H9 (cell line): ENCODE results near the gene NUDT8. TPM values are rescaled to one million over a fixed set of nuclear protein-coding genes. Genes with fewer than 3 reads are reported as not detected.

Experiments
- DNase-seq: peaks from one replicate; pipeline ENCODE4 v3.0.0-alpha.2; 2017
- H2AFZ ChIP-seq: one replicate; pipeline ENCODE4 v1.6.1; 2013; ENCODE audit warnings: mild to moderate bottlenecking, low read length, control low read depth, moderate library complexity
- H2AK5ac ChIP-seq: 2 replicates; pipeline ENCODE4 v1.6.1; 2013; ENCODE audit warnings: low read length, control low read depth, mixed read lengths; ENCODE audit not compliant: insufficient read length
- H2BK120ac ChIP-seq: one replicate; pipeline ENCODE4 v1.6.1; 2013; ENCODE audit warnings: low read depth, mild to moderate bottlenecking, low read length, control low read depth, inconsistent platforms; ENCODE audit not compliant: poor library complexity, severe bottlenecking
- H2BK12ac ChIP-seq: 2 replicates; pipeline ENCODE4 v1.6.1; 2013; ENCODE audit warnings: low read length, control low read depth, mixed read lengths, low read depth; ENCODE audit not compliant: insufficient read length
- H2BK15ac ChIP-seq: 2 replicates; pipeline ENCODE4 v1.6.1; 2013; ENCODE audit warnings: low read depth, low read length, control low read depth
- H2BK20ac ChIP-seq: one replicate; pipeline ENCODE4 v1.6.1; 2013; ENCODE audit warnings: low read depth, mild to moderate bottlenecking, low read length, control low read depth, inconsistent platforms; ENCODE audit not compliant: poor library complexity, severe bottlenecking
- H2BK5ac ChIP-seq: 2 replicates; pipeline ENCODE4 v1.6.1; 2013; ENCODE audit warnings: low read length, control low read depth, mixed read lengths; ENCODE audit not compliant: insufficient read length
- H3K14ac ChIP-seq: 2 replicates; pipeline ENCODE4 v1.6.1; 2013; ENCODE audit warnings: low read length, control low read depth; ENCODE audit not compliant: insufficient read depth
- H3K18ac ChIP-seq: 2 replicates; pipeline ENCODE4 v1.6.1; 2013; ENCODE audit warnings: low read depth, mild to moderate bottlenecking, mixed read lengths, low read length, control low read depth; ENCODE audit not compliant: insufficient read length
- H3K23ac ChIP-seq: 2 replicates; pipeline ENCODE4 v1.6.1; 2013; ENCODE audit warnings: low read length, control low read depth, mixed read lengths, low read depth; ENCODE audit not compliant: insufficient read length
- H3K23me2 ChIP-seq: 2 replicates; pipeline ENCODE4 v1.6.1; 2013; ENCODE audit warnings: low read depth, mild to moderate bottlenecking, mixed read lengths, low read length, control low read depth; ENCODE audit not compliant: insufficient read length, poor library complexity, severe bottlenecking
- H3K27ac ChIP-seq: 2 replicates; pipeline ENCODE4 v1.5.1; 2013; ENCODE audit warnings: low read length, control low read depth, mixed read lengths, low read depth; ENCODE audit not compliant: insufficient read length
- H3K27me3 ChIP-seq: 2 replicates; pipeline ENCODE4 v1.6.1; 2013; ENCODE audit warnings: low read length, control low read depth, inconsistent platforms; ENCODE audit not compliant: insufficient read depth
- H3K4ac ChIP-seq: 2 replicates; pipeline ENCODE4 v1.6.1; 2013; ENCODE audit warnings: low read depth, mild to moderate bottlenecking, control low read depth, inconsistent platforms, low read length, moderate library complexity
- H3K4me1 ChIP-seq: 2 replicates; pipeline ENCODE4 v1.6.1; 2013; ENCODE audit warnings: low read length, control low read depth, inconsistent platforms; ENCODE audit not compliant: insufficient read depth
- H3K4me2 ChIP-seq: 2 replicates; pipeline ENCODE4 v1.6.1; 2013; ENCODE audit warnings: low read length, control low read depth, mixed read lengths; ENCODE audit not compliant: insufficient read length, insufficient read depth
- H3K56ac ChIP-seq: 2 replicates; pipeline ENCODE4 v1.6.1; 2013; ENCODE audit warnings: low read depth, mild to moderate bottlenecking, mixed read lengths, low read length, control low read depth; ENCODE audit not compliant: insufficient read length
- H3K79me1 ChIP-seq: 2 replicates; pipeline ENCODE4 v1.6.1; 2013; ENCODE audit warnings: low read depth, mild to moderate bottlenecking, moderate library complexity, low read length, control low read depth, inconsistent platforms; ENCODE audit not compliant: insufficient read depth, poor library complexity, severe bottlenecking
- H3K79me2 ChIP-seq: 2 replicates; pipeline ENCODE4 v1.6.1; 2013; ENCODE audit warnings: low read length, control low read depth, inconsistent platforms; ENCODE audit not compliant: insufficient read depth
- H3K9ac ChIP-seq: 2 replicates; pipeline ENCODE4 v1.6.1; 2013; ENCODE audit warnings: low read length, control low read depth, mixed read lengths; ENCODE audit not compliant: insufficient read length; ENCODE audit errors: extremely low read depth
- H3K9me3 ChIP-seq: one replicate; pipeline ENCODE4 v1.6.1; 2013; ENCODE audit warnings: low read depth, low read length, inconsistent platforms; ENCODE audit not compliant: control insufficient read depth
- H3T11ph ChIP-seq: one replicate; pipeline ENCODE4 v1.6.1; 2013; ENCODE audit warnings: mild to moderate bottlenecking, low read length, control low read depth, inconsistent platforms
- H4K20me1 ChIP-seq: one replicate; pipeline ENCODE4 v1.6.1; 2013; ENCODE audit not compliant: control insufficient read depth, insufficient read length, insufficient read depth
- H4K5ac ChIP-seq: 2 replicates; pipeline ENCODE4 v1.6.1; 2013; ENCODE audit warnings: low read depth, mild to moderate bottlenecking, mixed read lengths, low read length, control low read depth; ENCODE audit not compliant: insufficient read length
- H4K8ac ChIP-seq: replicated peaks from 2 replicates; pipeline ENCODE4 v1.6.1; 2013; ENCODE audit warnings: low read length, control low read depth, mixed read lengths, low read depth; ENCODE audit not compliant: insufficient read length
- H4K91ac ChIP-seq: 2 replicates; pipeline ENCODE4 v1.6.1; 2013; ENCODE audit warnings: low read depth, mild to moderate bottlenecking, moderate library complexity, mixed read lengths, low read length, control low read depth; ENCODE audit not compliant: insufficient read length
- H3K27ac Mint-ChIP-seq, 3 experiments: 2 replicates in 2 of 3; 3 replicates in 1 of 3; pipeline ENCODE4 v1.8.0; 2020 to 2021; ENCODE audit warnings: mixed read lengths in 3 of 3, mild to moderate bottlenecking in 1 of 3, moderate library complexity in 1 of 3
- H3K27me3 Mint-ChIP-seq: 2 replicates; pipeline ENCODE4 v1.8.0; 2021; ENCODE audit warnings: low read depth, mild to moderate bottlenecking, moderate library complexity, mixed read lengths
- H3K36me3 Mint-ChIP-seq, 3 experiments: 2 replicates in 2 of 3; 3 replicates in 1 of 3; pipeline ENCODE4 v1.8.0; 2020 to 2021; ENCODE audit warnings: low read depth in 3 of 3, mixed read lengths in 3 of 3; ENCODE audit not compliant: insufficient read depth in 1 of 3
- H3K4me1 Mint-ChIP-seq, 2 experiments: 2 replicates each; pipeline ENCODE4 v1.8.0; 2020; ENCODE audit warnings: mixed read lengths in 2 of 2
- H3K4me3 Mint-ChIP-seq, 2 experiments: 2 replicates in 1 of 2; 3 replicates in 1 of 2; pipeline ENCODE4 v1.8.0; 2020 to 2021; ENCODE audit warnings: mild to moderate bottlenecking in 2 of 2, mixed read lengths in 2 of 2, moderate library complexity in 1 of 2
- H3K9me3 Mint-ChIP-seq, 2 experiments: 2 replicates in 1 of 2; 3 replicates in 1 of 2; pipeline ENCODE4 v1.8.0; 2020; ENCODE audit warnings: mild to moderate bottlenecking in 2 of 2, mixed read lengths in 2 of 2, moderate library complexity in 1 of 2
- CTCF ChIP-seq: fragments of 200-600 bp; sonication (generic); conservative IDR thresholded peaks from 3 replicates; pipeline ENCODE4 v1.8.0; 2021; ENCODE audit warnings: antibody characterized with exemption, mild to moderate bottlenecking
- WGBS: extraction: QIAGEN DNeasy Blood & Tissue Kit; methylation state at CpG from one replicate; pipeline ENCODE4 v1.1.7; 2013; ENCODE audit warnings: missing lambda C conversion rate, low lambda C conversion rate, mixed read lengths; ENCODE audit not compliant: insufficient read length; ENCODE audit errors: extremely low coverage; 5-methylcytosine and 5-hydroxymethylcytosine counted together
- total RNA-seq: library from RNA; stranded (reverse); gene quantifications from 2 replicates; pipeline ENCODE4 v1.2.1, GENCODE V29; 2021

Gene NUDT8
- total RNA-seq, 1 experiment from 2014 or later, result 6.5 TPM

GRCh38 chr11:67584205-67584880, 45.4 kb downstream of the NUDT8 start:
- no peak overlapping the region for H2AFZ ChIP-seq
- H3K4me1 Mint-ChIP-seq, result peaks cover 50 to 57% of the 10 kb centered on the region in 2 experiments
- no peak for TF ChIP-seq CTCF

More at GRCh38 chr11:67584205-67584880, 45.4 kb downstream of the NUDT8 start:
- Histone ChIP-seq H3K4me2 (peak overlapping the region; percentile 11), H3K4ac (peak overlapping the region; percentile 55; the same call in 1 of the 2 replicates), H3K79me2 (peaks cover 5% of the 10 kb centered on the region; the same call in 1 of the 2 replicates), H4K20me1 (no peaks in the 10 kb centered on the region), H3K27ac (no peak overlapping the region), H3K79me1 (no peaks in the 10 kb centered on the region), H4K91ac (no peak overlapping the region), H3K23me2 (peaks cover 8% of the 10 kb centered on the region), H3K56ac (no peak overlapping the region), H2BK12ac (no peak overlapping the region), H2AK5ac (no peak overlapping the region), H3K14ac (peak overlapping the region; percentile 94), H3K18ac (peak overlapping the region; percentile 36), H2BK5ac (no peak overlapping the region), H4K5ac (no peak overlapping the region), H3K4me1 (peaks cover 1% of the 10 kb centered on the region; the same call in 1 of the 2 replicates), H4K8ac (no peak overlapping the region), H3T11ph (no peak overlapping the region), H3K23ac (no peak overlapping the region), H3K9ac (peak overlapping the region; percentile 85), H2BK120ac (no peak overlapping the region), H3K27me3 (no peaks in the 10 kb centered on the region), H2BK20ac (no peak overlapping the region), H3K9me3 (no peaks in the 10 kb centered on the region), H2BK15ac (no peak overlapping the region)
- Mint-ChIP-seq H3K36me3 (peaks cover 29 to 43% (median 41%) of the 10 kb centered on the region in 3 experiments), H3K27ac (peak overlapping the region in 2 of 3 experiments; percentile 41 to 95; a peak in 5 of 7 replicates), H3K4me3 (peak overlapping the region; percentile 84 to 90), H3K9me3 (peaks cover 0 to 5% of the 10 kb centered on the region in 2 experiments; a peak in 2 of 5 replicates), H3K27me3 (peaks cover 8% of the 10 kb centered on the region)
- no peak for DNase-seq
- no CpG with 5 or more reads among the region's 33 CpGs for WGBS
